ENCODE data around the gene PGAM2.

GRCh38 chr7:44066111-44066460 is 719 bp upstream of the PGAM2 start:
- TF ChIP-seq ZNF609 (CRISPR knock-in tag; IDR thresholded peaks at IDR 0.05; ENCODE audit: borderline replicate concordance) (no peak), TBP (CRISPR knock-in tag; IDR thresholded peaks at IDR 0.05) (no peak), EZH2 (conservative IDR thresholded peaks at IDR 0.05; ENCODE audit: low read depth, low read length) (no peak), DMAP1 (CRISPR knock-in tag; IDR thresholded peaks at IDR 0.05) (no peak), ZNF709 (CRISPR knock-in tag; IDR thresholded peaks at IDR 0.05) (no peak), ZBTB1 (CRISPR knock-in tag; IDR thresholded peaks at IDR 0.05; ENCODE audit: borderline replicate concordance) (no peak), YY1 (IDR thresholded peaks at IDR 0.05; ENCODE audit: insufficient read depth, insufficient replicate concordance, low read depth, low read length) (no peak), ETS1 (CRISPR knock-in tag; IDR thresholded peaks at IDR 0.05) (no peak), ARHGAP35 (CRISPR knock-in tag; IDR thresholded peaks at IDR 0.05; ENCODE audit: borderline replicate concordance) (no peak), ZNF501 (CRISPR knock-in tag; IDR thresholded peaks at IDR 0.05) (no peak), PAX8 (CRISPR knock-in tag; IDR thresholded peaks at IDR 0.05; ENCODE audit: borderline replicate concordance) (no peak), HMGXB4 (CRISPR knock-in tag; IDR thresholded peaks at IDR 0.05; ENCODE audit: borderline replicate concordance in 1 of 2, low read depth in 1 of 2) (no peak), MZF1 (CRISPR knock-in tag; IDR thresholded peaks at IDR 0.05; ENCODE audit: borderline replicate concordance) (no peak), CTCF (CRISPR knock-in tag; IDR thresholded peaks at IDR 0.05) (no peak)

Data from HepG2 (cell line).